NCI-H1436 treated with DMSO at 0.1 percent for 48 hours (cell line): ENCODE measurements around the gene ANO2.

Experiments used
- DNase-seq: peaks from one replicate; lab custom pipeline; 2025; lab: John Stamatoyannopoulos, UW

The ANO2 gene

DNA sequence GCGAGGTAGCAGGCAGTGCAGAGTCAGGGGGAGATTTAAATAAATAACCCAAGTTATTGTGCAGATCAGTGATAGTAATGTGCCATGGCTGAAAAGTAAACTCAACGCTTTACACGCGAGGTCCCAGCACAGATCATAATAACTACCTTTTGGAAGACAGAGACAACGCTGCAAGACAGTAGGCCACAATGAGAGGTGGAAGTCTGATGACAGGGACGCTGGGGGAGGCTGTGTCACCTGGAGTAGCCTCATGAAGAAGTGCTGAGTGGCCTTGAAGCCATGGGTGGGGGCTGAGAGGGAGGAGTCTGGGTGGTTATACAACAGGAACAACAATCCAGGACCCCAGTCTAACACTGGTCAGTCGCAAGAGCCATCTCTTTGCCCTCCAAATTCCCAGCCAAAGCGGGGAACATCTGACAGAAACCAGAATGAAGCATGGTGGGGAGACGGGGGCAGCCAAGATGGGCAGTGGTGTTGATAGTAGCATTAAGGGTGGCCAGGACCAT lies 28.2 kb downstream of the ANO2 start:
- no peak for DNase-seq

DNA sequence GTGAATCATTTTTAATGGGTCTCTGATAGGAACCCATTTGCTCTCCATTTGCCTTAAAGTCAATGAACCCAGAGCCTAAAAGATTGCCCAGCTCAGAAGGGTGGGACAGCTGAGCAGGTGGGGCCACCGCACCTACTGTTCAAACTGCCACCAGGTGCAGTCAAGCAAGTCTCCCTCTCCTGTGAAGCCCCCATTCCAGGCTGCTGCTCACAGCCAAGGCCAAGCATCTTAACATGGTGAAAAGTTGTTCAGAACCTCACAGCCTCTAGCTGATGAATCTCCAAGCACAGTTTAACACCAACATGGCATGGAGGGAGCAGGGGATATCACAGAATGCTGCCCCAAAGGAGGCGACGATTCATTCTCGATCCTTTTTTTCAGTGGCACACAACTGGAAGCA lies 29.5 kb downstream of the ANO2 start:
- no peak for DNase-seq

DNA sequence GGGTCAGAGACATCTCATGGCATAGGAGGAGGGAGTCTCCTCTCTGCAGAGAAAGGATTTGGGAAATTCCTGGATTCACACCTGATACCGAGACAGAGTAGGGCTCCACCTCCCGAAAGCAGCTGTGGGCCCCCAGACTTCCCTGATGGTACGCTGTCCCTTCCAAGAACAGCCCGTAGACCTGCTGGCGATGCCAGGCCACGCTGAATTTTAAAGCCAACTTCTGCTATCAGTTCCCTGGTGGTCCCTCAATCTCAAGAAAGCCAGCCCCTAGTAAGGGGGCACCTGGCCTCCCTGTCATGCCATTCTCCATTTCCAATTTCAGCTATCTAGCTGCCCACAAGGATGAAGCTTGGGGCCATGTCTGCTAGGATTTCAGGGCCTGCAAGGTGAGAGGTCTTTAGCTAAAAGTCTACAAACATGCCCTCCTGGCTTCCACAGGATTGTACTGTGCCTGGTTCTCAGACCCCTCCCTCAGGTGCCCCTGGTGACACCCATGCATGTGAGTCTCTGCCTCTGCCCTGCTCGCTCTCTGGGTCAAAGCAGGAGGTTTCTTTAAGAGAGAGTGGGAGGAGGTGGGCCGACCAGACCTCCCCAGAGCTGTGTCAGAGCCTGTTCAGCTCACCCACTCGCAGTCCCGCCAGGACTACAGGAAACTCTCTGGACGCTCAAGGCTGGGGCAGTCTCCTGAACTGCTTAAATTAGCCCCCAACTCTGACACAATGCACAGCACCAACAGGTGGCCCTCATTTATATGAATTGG lies 30.5 kb downstream of the ANO2 start:
- no peak for DNase-seq

DNA sequence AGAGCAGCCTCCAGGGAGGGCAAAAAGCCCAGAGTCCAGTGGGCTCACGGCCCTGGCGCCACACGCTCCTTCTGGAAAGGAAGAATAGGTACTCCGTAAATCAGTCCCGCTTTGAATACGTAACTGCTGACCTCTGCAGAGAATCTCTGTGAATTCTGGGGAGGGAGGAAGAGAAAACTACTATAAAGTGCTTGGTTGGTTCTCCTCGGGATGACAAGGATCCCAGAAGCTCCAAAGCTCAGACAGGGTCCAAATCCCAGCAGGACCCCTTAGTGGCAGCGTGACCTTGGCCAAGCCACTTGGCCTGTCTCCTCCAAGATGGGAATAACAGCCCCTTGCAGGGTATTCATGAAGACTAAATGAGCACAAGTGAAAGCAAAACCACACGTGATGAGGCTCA lies 31.7 kb downstream of the ANO2 start:
- no peak for DNase-seq

DNA sequence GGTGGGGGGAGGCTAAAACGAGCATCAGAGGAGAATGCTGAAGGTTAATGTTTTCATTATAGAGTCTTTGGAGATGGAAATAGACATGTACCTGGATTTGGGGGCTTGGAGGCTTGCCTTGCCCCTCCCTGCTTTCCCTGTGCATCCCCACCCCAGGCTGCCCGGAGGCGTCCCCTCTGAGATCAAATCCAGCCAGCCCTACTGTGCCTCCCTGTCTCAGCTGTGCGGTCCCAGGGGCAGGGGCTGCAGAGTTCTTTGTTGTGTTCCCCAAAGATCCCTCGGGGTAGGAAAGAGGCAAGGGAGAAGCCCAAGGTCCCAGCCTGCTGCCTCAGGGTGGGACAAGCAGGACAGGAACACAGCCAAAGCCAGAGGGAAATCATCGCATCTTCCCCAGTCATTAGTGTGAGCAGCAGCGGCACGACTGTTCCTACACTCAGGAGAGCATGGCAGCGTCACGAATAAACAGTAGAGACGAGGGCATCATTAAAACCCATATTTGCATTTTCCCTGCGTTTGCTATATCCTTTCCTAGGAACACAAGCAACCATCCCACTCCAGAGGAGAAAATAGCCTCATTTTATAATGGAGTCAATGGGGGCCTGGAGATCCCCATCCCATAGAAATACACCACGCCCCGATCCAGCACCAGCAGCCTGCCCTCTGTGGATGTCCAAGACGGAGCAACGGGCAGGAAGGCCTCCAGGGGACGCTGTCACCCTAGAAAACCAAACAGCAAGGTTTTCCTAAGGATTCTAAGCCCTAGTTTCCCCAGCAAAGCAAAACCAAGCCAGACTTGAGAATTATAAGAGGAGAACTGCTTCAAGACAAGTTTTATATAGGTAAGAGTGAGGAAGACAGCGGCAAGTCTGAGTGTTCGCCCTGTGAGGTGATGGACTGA lies 32.4 kb downstream of the ANO2 start:
- DNase-seq = no peak

DNA sequence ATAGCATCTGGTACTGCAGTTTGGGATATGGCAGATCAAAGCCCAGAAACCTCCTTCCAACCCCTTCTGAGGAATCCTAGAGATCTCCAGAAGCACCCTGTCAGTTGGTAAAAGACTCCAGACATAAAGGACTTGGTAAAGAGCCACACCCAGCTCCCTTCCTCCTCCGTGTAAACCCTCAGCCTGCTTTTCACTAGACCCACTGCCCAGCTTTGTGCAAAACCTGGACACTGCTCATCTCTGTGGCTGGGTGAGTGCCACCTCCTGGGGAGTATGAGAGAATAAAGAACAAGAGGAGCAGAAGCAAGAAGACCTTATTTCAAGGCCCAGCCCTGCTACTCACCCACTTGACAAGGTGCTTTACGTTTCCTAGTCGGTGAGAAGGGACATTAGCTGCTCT lies 33.0 kb downstream of the ANO2 start:
- no peak for DNase-seq

DNA sequence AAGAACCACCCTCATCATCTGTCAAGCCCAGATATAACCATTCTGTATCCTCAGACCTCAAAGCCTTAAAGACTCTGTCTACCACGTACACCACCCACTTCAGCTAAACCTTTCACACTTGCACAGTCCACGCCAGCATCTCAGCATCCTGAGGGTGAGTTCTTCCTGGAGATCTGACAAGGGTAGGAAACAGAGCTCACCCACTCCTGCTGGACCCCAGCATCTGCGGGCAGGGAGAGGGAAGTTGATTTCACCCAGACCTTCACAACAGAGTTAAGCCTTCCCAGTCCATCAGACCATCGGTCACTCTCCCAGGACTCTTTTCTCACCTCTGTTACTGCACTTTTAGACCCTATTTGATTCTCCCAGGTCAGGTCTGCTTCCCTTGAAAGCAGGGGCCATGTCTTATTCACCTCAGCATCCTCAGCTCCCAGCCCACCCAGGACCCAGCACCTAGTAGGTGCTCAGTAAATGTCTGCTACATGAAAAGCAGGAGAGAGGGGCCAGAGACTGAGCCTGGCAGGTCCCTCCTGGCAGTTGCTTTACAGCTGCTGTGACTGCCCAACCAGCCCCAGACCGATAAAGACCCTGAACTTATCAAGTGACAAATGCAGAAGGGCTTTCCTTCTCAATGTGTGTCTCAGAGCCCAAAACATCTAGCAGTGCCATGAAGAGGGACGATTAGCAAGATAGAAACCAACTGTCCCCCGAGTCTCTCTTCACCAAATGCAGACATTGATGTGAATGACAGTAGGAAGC lies 34.1 kb downstream of the ANO2 start:
- DNase-seq = no peak

DNA sequence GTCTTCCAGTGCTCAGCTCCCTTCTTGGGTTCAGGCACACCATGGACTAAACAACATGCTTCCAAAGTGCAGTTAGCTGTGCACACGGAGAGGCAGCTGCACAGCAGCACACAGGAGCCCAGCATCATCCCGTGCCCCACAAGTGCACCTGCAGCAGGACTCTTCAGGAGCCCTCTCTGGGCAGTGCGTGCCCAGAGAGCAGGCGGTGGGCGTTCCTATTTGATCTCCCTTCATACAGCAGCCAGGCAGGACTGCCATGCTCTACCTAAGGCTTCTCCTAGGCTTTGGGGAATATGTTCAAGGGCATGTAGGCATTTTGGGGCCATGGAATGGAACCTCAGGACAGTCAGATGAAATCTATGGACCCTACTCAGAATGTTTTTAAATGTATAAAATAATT lies 35.5 kb downstream of the ANO2 start:
- no peak for DNase-seq

DNA sequence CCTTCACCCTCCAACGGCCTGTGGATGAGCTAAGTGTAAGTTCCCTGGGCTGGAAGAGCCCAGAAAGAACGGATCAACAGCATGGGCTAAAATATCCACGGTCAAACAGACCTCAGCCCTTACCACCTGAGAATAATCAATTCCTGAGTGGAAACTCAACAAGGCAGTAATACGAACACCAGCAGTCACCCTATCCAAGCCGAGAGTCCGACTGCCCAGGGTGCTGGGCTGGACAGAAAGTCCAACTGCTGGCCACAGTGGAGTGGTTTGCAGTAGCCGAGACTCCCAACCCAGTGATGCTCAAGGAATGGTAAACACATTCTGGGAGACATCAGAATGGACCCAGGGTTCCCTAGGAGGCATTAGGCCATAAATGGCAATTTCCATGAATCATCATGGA lies 36.8 kb downstream of the ANO2 start:
- DNase-seq = no peak

DNA sequence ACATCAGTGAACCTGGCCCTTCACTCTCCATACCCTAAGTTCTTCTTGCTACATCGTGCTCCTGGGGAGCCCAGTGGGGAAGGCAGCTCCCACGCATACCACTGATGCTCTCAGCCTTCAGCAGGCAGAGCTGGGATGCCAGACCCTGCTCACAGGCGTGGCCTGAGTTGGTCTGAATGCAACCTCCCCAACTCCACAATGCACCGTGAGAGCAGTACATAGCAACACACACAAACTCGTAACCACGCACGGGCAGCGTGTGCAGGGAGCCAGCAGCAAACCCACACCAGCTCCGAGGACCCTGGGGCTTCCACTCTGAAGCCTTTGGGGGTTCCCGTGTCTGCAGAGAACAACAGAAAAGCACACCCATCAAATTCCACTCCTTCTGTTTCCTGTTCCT lies 37.3 kb downstream of the ANO2 start:
- no peak for DNase-seq

DNA sequence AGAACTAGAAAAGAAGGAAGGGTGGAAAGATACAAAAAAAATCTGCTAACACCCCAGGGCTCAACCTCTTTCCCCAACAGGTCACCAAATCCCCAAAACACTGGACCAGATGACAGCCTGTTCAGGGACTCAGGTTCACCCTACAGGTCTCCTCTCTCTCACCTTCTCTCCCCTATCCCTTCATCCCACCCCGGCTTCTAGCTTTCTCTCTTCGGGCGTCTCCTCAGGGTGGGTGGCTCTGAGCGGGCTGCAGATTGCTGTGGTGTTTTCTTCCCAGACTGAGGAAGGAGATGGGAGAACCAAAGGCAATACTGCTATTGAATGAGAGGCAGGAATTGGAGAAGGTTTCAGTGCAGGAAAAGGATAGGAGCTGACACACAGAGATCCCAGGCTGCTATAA lies 39.3 kb downstream of the ANO2 start:
- DNase-seq = no peak

DNA sequence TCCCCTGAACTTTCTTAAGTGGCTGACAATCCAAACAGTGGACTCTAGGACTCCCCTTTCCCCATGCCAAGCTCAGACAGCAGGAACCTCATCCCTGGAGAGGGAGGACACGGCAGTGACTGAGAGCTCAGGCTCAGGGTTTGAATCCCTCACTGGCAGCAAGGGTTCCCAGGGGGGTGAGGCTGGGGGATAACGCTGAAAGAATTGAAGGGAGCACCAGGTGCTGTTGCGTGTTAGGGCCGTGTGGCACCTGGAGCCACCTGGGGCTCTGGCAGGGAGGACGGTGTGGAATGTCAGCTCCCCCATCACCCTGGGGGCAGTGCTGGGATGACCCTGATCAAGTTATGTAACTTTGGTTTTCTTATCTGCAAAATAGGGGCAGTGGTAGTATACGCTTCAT lies 40.1 kb downstream of the ANO2 start:
- no peak for DNase-seq

DNA sequence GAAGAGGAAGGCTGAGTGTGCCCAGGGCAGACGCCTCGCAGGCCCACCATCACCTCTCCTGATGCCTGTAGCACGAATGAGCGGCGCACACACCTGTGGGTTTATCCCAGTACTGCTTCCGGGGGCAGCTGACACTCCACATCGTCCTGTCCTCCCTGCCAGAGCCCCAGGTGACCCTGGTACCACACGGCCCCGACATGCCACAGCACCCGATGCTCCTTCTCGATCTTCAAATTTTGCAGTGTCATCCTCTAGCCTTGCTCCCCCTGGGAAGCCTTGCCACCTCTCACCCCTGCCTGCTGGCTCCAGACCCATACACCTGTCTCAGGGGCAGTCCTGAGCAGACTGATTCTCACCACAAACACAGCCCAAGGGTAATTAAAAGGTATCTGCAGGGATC lies 40.6 kb downstream of the ANO2 start:
- DNase-seq = no peak

DNA sequence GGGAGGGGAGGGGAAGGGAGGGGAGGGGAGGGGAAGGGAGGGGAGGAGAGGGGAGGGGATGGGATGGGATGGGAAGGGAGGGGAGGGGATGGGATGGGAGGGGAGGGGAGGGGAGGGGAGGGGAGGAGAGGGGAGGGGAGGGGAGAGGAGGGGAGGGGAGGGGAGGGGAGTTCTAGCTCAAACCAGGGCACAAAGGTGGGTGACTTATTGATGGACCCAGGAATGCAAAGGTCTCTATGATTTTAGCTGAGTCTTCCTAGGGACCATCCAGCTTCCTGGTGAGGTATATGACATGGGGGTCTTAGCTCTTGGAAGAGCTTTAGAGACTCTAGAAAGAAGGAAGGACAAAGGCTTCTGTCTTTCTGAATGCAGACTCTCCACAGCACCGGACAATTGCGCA lies 42.3 kb downstream of the ANO2 start:
- DNase-seq = no peak

DNA sequence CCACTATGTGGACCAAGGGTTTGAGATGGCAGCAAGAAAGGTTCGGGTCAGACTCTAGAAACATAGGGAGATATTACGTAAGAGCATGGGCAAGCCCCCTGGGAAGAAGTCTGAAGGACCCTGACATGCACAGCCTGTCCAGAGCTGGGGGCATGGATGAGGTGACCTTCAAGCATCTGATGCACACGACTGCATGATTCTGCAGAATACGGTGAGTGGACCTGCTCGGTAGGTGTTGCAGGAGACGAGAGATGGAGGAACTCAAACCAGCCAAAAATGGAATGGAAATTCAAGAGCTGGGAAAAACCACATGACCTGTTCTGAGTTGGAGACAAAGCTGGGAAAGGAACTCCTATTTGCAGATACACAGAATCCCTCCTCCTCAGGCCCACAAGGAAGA lies 43.6 kb downstream of the ANO2 start:
- no peak for DNase-seq

DNA sequence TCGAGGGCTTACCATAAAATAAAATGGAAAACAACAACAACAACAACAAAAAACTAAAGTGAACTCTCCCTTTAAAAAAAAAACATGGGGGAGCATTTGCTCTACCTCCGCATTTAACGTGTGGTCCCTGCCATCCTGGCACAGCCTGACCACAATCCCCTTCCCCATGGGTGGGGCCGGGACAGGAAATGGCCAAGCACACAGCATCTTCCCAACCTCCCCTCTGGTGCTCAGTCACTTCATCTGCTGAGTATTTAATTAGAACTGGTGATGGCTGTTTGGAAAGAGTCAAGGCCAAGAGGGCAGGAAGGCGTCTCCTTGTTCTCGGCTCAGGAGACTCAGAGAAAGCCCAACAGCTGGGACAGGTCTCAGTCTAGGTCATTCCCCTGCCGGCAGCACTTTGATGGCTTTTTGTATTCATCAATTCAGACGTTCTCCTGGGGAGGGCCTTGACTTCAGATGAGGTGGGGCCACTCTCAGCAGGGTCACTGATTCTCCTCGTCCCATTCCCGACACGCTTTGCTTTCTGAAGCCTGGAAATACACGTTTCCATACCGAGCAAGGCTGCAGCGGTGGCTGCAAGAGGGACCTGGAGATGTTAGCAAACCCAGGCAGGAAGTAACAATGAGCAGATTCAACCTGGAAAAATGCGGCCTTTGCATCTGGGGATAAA lies 44.4 kb downstream of the ANO2 start:
- DNase-seq = no peak

DNA sequence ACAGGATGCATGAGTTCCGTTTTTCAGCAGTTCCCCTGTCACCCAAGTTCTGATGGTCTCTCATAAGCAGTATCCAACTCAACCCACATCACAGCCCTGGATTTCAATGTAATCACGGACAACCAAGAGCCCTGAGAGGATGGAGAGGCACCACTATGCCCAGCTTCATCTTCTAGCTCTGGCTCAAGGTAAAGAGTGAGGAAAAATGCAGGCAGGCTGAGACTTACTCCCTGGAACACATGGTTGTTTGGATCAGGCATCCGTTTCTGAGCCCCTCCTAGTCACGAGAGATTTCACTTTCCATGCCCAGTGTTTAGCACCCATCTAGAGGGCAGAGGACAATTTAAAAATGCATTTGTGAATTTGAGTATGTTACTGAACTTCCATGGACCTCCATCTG lies 45.0 kb downstream of the ANO2 start:
- no peak for DNase-seq

DNA sequence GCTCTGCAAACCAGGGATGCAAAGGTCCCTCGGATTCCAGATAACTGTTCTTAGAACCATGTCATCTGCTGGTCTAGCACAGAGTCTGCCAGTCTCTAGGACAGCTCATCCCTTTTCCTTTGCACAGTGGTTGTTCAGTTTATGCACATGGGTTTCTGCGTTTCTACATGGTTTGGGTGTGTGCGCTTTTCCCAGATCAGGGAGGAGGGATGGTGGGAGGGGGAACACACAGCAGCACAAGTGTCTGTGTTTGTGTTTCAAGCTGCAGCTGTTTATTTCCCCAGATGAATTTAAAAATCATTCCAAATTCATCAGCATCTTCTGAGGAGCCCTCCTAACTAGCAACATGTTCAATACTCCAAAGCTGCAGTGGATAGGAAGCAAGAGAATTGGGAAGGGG lies 45.4 kb downstream of the ANO2 start:
- DNase-seq = no peak

DNA sequence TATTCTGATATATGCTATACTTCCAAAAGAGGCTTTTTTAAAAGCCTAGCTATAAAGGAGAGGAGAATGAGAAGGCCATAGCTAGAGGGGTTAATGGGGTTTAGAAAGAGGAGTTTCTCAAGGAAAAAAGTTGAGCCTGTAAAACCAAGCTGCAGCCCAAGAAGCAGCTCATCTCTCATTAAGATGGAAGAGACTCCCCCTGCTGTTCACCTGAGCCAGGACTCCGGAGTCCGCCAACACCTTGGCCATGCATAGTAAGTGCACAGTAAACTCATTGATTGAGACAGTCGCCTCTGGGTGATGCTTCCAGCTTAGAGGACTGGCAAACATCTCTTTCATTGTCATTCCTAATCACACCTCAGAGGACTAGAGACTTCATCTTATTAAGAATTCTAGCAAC lies 46.2 kb downstream of the ANO2 start:
- no peak for DNase-seq

DNA sequence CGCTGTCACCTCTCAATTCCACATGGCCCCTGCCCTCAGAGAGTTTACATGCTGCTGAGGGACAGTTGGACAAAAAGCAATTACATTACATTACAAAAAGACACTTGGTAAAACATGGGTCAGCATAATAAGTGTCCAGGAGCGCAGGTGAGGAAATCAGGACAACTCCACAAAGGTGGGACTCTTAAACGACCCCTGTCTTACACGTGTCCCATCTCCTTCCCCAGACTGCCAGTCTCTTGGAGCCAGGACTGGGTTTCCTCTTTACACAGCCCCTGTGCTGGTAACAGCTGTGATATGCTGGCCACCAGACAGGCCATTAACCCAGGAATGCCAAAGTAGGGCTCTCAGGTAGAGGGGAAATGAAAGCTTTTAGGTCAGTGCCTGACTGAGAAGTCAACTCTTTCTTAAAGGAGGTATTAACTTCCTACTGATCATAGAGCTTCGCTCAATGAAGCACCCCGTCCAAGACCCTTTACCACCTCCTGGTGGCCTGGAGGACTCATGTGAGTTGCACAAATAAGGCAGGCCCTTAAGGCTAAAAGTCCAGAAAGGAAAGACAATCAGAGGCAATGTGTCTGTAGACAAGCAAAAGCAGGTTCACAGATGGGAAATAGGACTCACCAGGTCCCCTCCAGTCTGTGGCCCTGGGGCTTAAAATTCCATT lies 55.5 kb downstream of the ANO2 start:
- no peak for DNase-seq

DNA sequence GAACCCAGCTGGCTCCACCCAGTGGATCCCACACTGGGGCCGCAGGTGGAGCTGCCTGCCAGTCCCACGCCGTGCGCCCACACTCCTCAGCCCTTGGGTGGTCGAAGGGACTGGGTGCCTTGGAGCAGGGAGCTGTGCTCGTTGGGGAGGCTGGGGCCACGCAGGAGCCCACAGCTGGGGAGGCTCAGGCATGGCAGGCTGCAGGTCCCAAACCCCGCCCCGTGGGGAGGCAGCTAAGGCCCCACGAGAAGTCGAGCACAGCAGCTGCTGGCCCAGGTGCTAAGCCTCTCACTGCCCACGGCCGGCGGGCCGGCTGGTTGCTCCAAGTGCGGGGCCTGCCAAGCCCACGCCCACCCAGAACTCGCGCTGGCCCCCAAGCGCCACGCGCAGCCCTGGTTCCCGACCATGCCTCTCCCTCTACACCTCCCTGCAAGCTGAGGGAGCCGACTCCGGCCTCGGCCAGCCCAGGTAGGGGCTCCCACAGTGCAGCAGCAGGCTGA lies 56.2 kb downstream of the ANO2 start:
- DNase-seq = no peak
